ENCODE results near the gene DUS3L. TPM values are rescaled to one million over a fixed set of nuclear protein-coding genes. Genes with fewer than 3 reads are reported as not detected.

DUS3L gene
- total and polyA plus RNA-seq, 2 of the 8 experiments (the other 6 are each of a cell fraction or from before 2014, with no cell fraction given): 37.6 to 39.1 TPM

DNA sequence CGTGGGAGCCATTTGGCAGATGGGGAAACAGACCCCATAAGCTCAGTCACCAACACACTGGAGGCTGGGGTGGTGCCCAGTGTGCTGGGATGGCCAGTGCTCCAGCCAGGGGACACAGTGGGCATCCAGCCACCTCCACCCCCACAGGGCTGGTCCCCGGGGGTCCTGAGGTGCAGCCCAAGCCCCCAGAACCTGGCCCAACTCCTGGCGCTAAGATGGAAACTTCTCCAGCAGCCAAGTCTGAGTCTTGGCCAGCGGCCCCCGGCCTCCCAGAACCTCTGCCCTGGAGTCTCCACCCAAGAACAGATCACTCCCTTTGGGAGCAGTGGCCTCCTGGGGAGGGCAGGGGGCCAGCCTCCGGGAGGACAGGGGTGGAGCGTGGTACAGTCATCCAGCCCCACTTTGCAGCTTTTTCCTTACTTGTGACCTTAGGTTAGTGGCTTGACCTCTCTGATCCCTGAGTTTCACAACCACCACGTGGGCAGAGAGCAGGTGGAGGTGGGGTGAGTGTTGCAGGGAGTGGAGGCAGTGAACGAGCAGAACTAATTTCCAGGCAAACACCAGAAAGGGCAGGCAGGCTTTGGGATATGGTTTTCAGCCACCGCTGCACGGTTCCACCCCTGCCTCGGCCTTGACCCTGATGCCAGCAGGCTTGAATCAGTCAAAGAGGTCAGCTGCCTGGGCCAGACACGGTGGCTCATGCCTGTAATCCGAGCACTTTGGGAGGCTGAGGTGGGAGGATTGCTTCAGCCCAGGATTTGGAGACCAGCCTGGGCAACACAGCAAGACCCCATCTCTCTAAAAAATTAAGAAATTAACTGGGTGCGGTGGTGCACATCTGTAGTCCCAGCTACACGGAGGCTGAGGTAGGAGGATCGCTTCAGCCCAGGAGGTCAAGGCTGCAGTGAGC lies 9.7 kb upstream of the DUS3L start (continued):
- TF ChIP-seq, protein P1, sequence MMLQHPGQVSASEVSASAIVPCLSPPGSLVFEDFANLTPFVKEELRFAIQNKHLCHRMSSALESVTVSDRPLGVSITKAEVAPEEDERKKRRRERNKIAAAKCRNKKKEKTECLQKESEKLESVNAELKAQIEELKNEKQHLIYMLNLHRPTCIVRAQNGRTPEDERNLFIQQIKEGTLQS (IDR thresholded peaks at IDR 0.05; ENCODE audit: insufficient read depth, low read depth, low read length): no peak
- TF ChIP-seq JUN (IDR thresholded peaks at IDR 0.05; ENCODE audit: low read depth, low read length) (no peak), NRF1 (IDR thresholded peaks at IDR 0.05; ENCODE audit: low read depth, low read length) (no peak), POLR2AphosphoS5 (IDR thresholded peaks at IDR 0.05; ENCODE audit: low read depth, low read length) (no peak), SP2 (IDR thresholded peaks at IDR 0.05; ENCODE audit: low read length) (no peak), KDM4A (IDR thresholded peaks at IDR 0.05; ENCODE audit: low read depth, low read length, severe bottlenecking) (no peak), CREB1 (IDR thresholded peaks at IDR 0.05) (no peak), BACH1 (IDR thresholded peaks at IDR 0.05; ENCODE audit: low read length) (no peak), SIRT6 (IDR thresholded peaks at IDR 0.05; ENCODE audit: low read length) (no peak), SRF (IDR thresholded peaks at IDR 0.05; ENCODE audit: low read depth, low read length) (no peak), EZH2 (IDR thresholded peaks at IDR 0.05; ENCODE audit: low read depth, low read length, severe bottlenecking) (no peak)
